ENCODE data around the gene MBP. TPM values are rescaled to one million over a fixed set of nuclear protein-coding genes. Genes with fewer than 3 reads are reported as not detected.

MBP gene
- total RNA-seq, 4 donors from 2014 or later, result 18.1 to 58.8 (median 30.6) TPM

GRCh38 chr18:77138270-77138669 lies 5.7 kb upstream of the MBP start:
- no peak for TF ChIP-seq CTCF (IDR thresholded peaks at IDR 0.05; ENCODE audit: low read depth)

- no peak for TF ChIP-seq CTCF (IDR thresholded peaks at IDR 0.05; ENCODE audit: low read depth)
Observed at GRCh38 chr18:77137851-77138250, 5.3 kb upstream of the MBP start.

GRCh38 chr18:77136871-77137665 lies 4.5 kb upstream of the MBP start:
- no peak for TF ChIP-seq CTCF (IDR thresholded peaks at IDR 0.05; ENCODE audit: low read depth)

GRCh38 chr18:77136076-77136718 lies 3.6 kb upstream of the MBP start:
- TF ChIP-seq CTCF (IDR thresholded peaks at IDR 0.05; ENCODE audit: low read depth), result no peak

- no peak for TF ChIP-seq CTCF (IDR thresholded peaks at IDR 0.05; ENCODE audit: low read depth)
Observed at GRCh38 chr18:77135339-77136075, 2.9 kb upstream of the MBP start.

GRCh38 chr18:77134611-77135010 lies 2.0 kb upstream of the MBP start:
- TF ChIP-seq CTCF (IDR thresholded peaks at IDR 0.05; ENCODE audit: low read depth), result no peak
